CD4-positive, CD25-positive, alpha-beta regulatory T cell (primary cell): ENCODE results near the gene PHC3. TPM values are rescaled to one million over a fixed set of nuclear protein-coding genes. Genes with fewer than 3 reads are reported as not detected.

Experiments used
- ATAC-seq, 2 donors: fragments of 150-1000 bp; cut with Tn5 transposase; one replicate each; pipeline ENCODE4 v1.10.0; 2021; ENCODE audit warnings: low read depth in 2 of 2, moderate number of reproducible peaks in 2 of 2, moderate library complexity in 1 of 2
- DNase-seq, 3 donors: peaks; one replicate each; pipeline versions ENCODE4 v3.0.0 to v3.0.0-alpha.2; 2012 to 2022; ENCODE audit warnings: mixed read lengths in 1 of 3
- H3K27ac ChIP-seq: one replicate; pipeline ENCODE4 v1.7.0; 2013; ENCODE audit warnings: mild to moderate bottlenecking, low read length; ENCODE audit not compliant: insufficient read depth, poor library complexity, severe bottlenecking
- H3K27me3 ChIP-seq: one replicate; pipeline ENCODE4 v1.7.0; 2013; ENCODE audit warnings: low read length; ENCODE audit not compliant: control insufficient read depth, insufficient read depth
- H3K36me3 ChIP-seq: one replicate; pipeline ENCODE4 v1.7.0; 2013; ENCODE audit warnings: mild to moderate bottlenecking, low read length, moderate library complexity; ENCODE audit not compliant: control insufficient read depth, insufficient read depth
- H3K4me1 ChIP-seq: 2 replicates; pipeline ENCODE4 v1.7.0; 2013; ENCODE audit warnings: mild to moderate bottlenecking, low read length; ENCODE audit not compliant: insufficient read depth, control insufficient read depth, poor library complexity, severe bottlenecking
- H3K4me3 ChIP-seq: one replicate; pipeline ENCODE4 v1.7.0; 2013; ENCODE audit warnings: low read depth, mild to moderate bottlenecking, low read length, moderate library complexity
- H3K9me3 ChIP-seq, 2 experiments: 1 replicate in 1 of 2; 2 replicates in 1 of 2; pipeline ENCODE4 v1.7.0; 2013; ENCODE audit warnings: low read length in 2 of 2, mild to moderate bottlenecking in 1 of 2, moderate library complexity in 1 of 2; ENCODE audit not compliant: control insufficient read depth in 2 of 2
- H3K27ac Mint-ChIP-seq, 3 donors: one replicate each; pipeline ENCODE4 v1.8.0; 2020 to 2022; ENCODE audit warnings: mild to moderate bottlenecking in 3 of 3, mixed read lengths in 3 of 3, moderate library complexity in 2 of 3
- H3K27me3 Mint-ChIP-seq: one replicate; pipeline ENCODE4 v1.8.0; 2022; ENCODE audit warnings: mild to moderate bottlenecking, mixed read lengths
- H3K36me3 Mint-ChIP-seq: one replicate; pipeline ENCODE4 v1.8.0; 2020; ENCODE audit warnings: mixed read lengths
- H3K4me1 Mint-ChIP-seq, 4 donors: one replicate each; pipeline ENCODE4 v1.8.0; 2020 to 2022; ENCODE audit warnings: mixed read lengths in 4 of 4, mild to moderate bottlenecking in 1 of 4
- H3K4me3 Mint-ChIP-seq, 4 donors: one replicate each; pipeline ENCODE4 v1.8.0; 2020 to 2022; ENCODE audit warnings: mild to moderate bottlenecking in 4 of 4, mixed read lengths in 4 of 4, moderate library complexity in 3 of 4
- H3K9me3 Mint-ChIP-seq, 7 donors: one replicate each; pipeline ENCODE4 v1.8.0; 2020 to 2022; ENCODE audit warnings: mixed read lengths in 7 of 7, mild to moderate bottlenecking in 3 of 7, moderate library complexity in 2 of 7
- polyA plus RNA-seq, 4 donors: library from polyadenylated mRNA; unstranded; fragments of 300-500 nt; fragmentation: Illumina TruSeq; gene quantifications; one replicate each; pipeline ENCODE4 v1.2.3, GENCODE V29; 2021
- total RNA-seq: library from RNA; stranded (reverse); gene quantifications from one replicate; pipeline ENCODE4 v1.2.3, GENCODE V29; 2022

The PHC3 gene
- total and polyA plus RNA-seq, 5 donors from 2014 or later, result 38.5 to 177 (median 42.7) TPM

DNA sequence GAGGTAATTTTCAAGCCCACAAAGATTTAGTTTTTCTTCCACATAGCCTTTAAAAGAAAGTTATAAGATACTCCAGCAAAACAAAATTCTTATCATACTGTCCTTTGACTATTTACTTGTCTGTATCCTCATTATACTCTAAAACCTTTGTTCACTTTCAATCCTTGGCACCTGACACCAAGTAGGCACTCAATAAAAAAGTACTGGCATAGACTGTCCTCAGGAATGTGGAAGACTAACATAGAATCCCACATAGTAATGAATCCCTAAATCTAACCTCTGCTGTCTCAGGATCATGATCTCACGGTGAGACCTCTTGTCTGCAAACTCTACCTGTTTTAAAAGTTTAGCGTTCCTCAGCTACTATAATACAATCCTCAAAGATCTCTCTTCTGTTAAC, 21.6 kb downstream of the PHC3 start:
- H3K27ac ChIP-seq, result no peak overlapping the region
- peak overlapping the region; percentile 7 to 58 (median 46) for H3K4me3 Mint-ChIP-seq

DNA sequence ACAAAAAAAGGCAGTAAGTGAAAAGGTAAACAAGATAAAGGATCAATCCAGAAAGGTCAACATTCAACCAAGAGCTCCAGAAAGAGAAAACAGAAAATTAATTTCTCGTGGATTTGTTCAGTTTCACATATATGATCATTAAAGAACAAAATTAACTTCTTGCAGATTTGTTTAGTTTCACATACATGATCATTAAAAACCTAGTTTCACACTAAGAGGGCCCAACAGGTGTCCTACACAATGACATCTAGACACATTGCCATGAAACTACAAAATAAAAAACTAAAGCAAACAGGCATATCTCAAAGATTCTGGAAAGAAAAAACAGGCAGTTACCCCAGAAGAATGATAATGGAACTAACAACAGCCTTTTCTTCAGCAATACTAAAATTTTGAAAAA, 22.1 kb downstream of the PHC3 start:
- Histone ChIP-seq H3K27me3 (no peaks in the 10 kb centered on the region), H3K9me3 (no peaks in the 10 kb centered on the region), H3K27ac (no peak overlapping the region), H3K4me3 (peak overlapping the region; percentile 41), H3K4me1 (peaks cover 64% of the 10 kb centered on the region), H3K36me3 (peaks cover 47% of the 10 kb centered on the region)
- ATAC-seq (no peak), DNase-seq (no peak)
- H3K4me3 Mint-ChIP-seq, result peak overlapping the region; percentile 7 to 49 (median 24)
- H3K27ac Mint-ChIP-seq, result peak overlapping the region; percentile 56 to 78 (median 77)
- H3K4me1 Mint-ChIP-seq, result peaks cover 47 to 83% (median 65%) of the 10 kb centered on the region in 4 donors
- H3K9me3 Mint-ChIP-seq, result no peaks in the 10 kb centered on the region
- peaks cover 46% of the 10 kb centered on the region for H3K36me3 Mint-ChIP-seq
- no peaks in the 10 kb centered on the region for H3K27me3 Mint-ChIP-seq

More for the DNA sequence above, 21.6 kb downstream of the PHC3 start:
- Histone ChIP-seq H3K4me1 (peaks cover 64% of the 10 kb centered on the region), H3K27me3 (no peaks in the 10 kb centered on the region), H3K9me3 (no peaks in the 10 kb centered on the region), H3K36me3 (peaks cover 51% of the 10 kb centered on the region), H3K4me3 (peak overlapping the region; percentile 41)
- Mint-ChIP-seq H3K4me1 (peaks cover 47 to 83% (median 65%) of the 10 kb centered on the region in 4 donors), H3K36me3 (peaks cover 48% of the 10 kb centered on the region), H3K9me3 (no peaks in the 10 kb centered on the region), H3K27ac (peak overlapping the region; percentile 22 to 78 (median 68)), H3K27me3 (no peaks in the 10 kb centered on the region)
- ATAC-seq, result no peak
- no peak for DNase-seq

DNA sequence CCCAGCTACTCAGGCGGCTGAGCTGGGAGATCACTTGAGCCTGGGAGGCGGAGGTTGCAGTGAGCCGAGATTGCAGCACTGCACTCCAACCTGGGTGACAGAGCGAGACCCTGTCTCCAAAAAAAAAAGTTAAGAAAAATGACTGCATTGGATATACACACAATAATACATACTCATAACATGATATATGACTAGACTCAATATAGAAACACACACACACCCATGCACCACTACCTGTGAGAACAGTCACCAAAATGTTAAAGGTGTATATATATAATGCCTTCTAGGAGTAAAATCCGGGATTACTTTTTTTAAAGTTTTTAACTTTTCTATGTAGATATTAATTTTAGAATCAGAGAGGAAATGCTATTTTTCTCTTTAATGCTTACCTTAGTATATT, 25.9 kb downstream of the PHC3 start:
- no peaks in the 10 kb centered on the region for H3K9me3 ChIP-seq
- peak overlapping the region; percentile 95 to 96 (median 96) for H3K27ac Mint-ChIP-seq
- peaks cover 0 to 2% (median 0%) of the 10 kb centered on the region in 7 donors for H3K9me3 Mint-ChIP-seq
- H3K4me1 ChIP-seq, result peaks cover 61% of the 10 kb centered on the region
- no peak for DNase-seq
- H3K4me3 ChIP-seq, result no peak overlapping the region
- no peaks in the 10 kb centered on the region for H3K27me3 ChIP-seq
- H3K4me1 Mint-ChIP-seq, result peaks cover 29 to 74% (median 59%) of the 10 kb centered on the region in 4 donors
- H3K27ac ChIP-seq, result peak overlapping the region; percentile 61
- peaks cover 17% of the 10 kb centered on the region for H3K36me3 ChIP-seq
- H3K27me3 Mint-ChIP-seq, result no peaks in the 10 kb centered on the region
- no peak for ATAC-seq
- H3K4me3 Mint-ChIP-seq, result peak overlapping the region; percentile 21 to 87 (median 80)
- H3K36me3 Mint-ChIP-seq, result peaks cover 33% of the 10 kb centered on the region

DNA sequence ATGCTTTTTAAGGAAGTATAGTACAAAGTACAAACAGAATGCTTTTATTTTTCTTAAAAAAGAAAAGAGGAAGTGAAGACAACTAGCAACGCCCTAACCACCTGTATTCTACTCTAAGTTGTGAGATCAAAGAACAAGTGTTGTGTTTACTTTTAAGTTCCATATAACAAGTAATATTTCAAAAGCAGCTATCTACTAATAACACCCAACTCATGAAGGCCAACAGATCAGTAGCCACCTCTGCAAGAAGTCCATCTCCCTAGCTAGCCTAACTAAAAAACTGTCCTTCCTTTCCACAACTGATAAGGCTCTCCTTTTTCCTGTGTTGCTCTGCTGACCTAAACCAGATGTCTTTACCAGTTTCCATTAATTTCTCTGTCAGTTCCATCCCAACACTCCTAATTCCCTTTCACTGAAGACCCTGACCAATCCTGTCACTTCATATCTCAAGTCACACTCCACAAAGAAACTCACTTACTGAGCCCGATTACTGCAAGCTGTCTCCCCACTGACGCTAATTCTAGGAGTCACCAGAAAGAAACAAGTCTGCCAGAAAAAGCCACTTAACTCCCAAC, 26.9 kb downstream of the PHC3 start:
- peaks cover 20 to 71% (median 53%) of the 10 kb centered on the region in 4 donors for H3K4me1 Mint-ChIP-seq

DNA sequence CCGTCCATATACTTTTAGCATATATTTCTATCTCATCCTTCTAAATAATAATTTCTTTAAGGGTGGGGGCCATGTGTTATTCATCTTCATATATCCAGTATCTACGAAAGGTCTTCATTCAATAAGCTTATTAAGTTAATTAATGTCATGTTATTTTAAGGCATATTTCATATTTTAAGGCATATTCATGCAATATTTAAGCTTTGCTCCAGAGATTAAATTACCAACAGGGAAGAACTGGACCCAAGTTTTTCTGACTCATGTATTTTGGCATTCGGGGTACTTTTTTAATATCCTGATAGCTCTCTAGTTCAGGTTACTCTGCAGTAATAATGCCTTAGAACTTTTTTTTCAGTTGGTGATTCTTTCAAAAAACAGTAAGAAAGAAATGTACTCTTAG, 27.4 kb downstream of the PHC3 start:
- no peaks in the 10 kb centered on the region for H3K27me3 Mint-ChIP-seq
- H3K4me1 ChIP-seq, result peaks cover 52% of the 10 kb centered on the region
- peak overlapping the region; percentile 95 to 96 (median 96) for H3K27ac Mint-ChIP-seq
- peaks cover 0 to 2% (median 0%) of the 10 kb centered on the region in 7 donors for H3K9me3 Mint-ChIP-seq
- H3K4me1 Mint-ChIP-seq, result peaks cover 17 to 70% (median 49%) of the 10 kb centered on the region in 4 donors
- peaks cover 17% of the 10 kb centered on the region for H3K36me3 ChIP-seq
- H3K4me3 ChIP-seq, result peak overlapping the region; percentile 60
- peak overlapping the region; percentile 79 to 87 (median 82) for H3K4me3 Mint-ChIP-seq
- peak overlapping the region; percentile 61 for H3K27ac ChIP-seq
- DNase-seq (no peak), ATAC-seq (no peak)
- H3K9me3 ChIP-seq, result no peaks in the 10 kb centered on the region
- H3K27me3 ChIP-seq, result no peaks in the 10 kb centered on the region
- H3K36me3 Mint-ChIP-seq, result peaks cover 30% of the 10 kb centered on the region

More for the DNA sequence above, 26.9 kb downstream of the PHC3 start:
- ATAC-seq (peak; percentile 76 to 82), DNase-seq (peak in 2 of 3 donors; percentile 31 to 70)
- Mint-ChIP-seq H3K27me3 (no peaks in the 10 kb centered on the region), H3K27ac (peak overlapping the region; percentile 95 to 96 (median 96)), H3K9me3 (peaks cover 0 to 2% (median 0%) of the 10 kb centered on the region in 7 donors), H3K4me3 (peak overlapping the region; percentile 79 to 87 (median 82)), H3K36me3 (peaks cover 33% of the 10 kb centered on the region)
- H3K27me3 ChIP-seq, result no peaks in the 10 kb centered on the region
- H3K27ac ChIP-seq, result peak overlapping the region; percentile 61
- H3K36me3 ChIP-seq, result peaks cover 13% of the 10 kb centered on the region
- H3K9me3 ChIP-seq, result no peaks in the 10 kb centered on the region
- H3K4me1 ChIP-seq, result peaks cover 55% of the 10 kb centered on the region
- peak overlapping the region; percentile 60 for H3K4me3 ChIP-seq

DNA sequence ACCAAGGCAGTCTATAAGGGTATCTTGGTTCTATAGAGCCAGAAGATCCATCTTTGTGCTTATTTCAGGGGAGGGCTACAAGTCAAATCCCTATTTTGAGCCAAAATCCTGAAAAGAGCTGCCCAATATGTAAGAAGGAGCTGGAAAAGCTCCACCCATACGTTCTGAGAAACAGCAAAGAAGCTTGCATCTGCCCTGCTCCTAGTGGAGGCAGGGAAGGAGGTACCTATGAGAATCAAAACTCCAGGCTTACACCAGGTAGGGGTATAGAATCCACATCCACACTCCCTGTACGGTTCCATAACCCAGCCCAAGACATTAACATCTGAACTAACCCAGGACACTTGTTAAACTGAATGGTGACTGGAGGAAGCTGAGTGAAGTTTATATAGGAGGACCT, 30.0 kb downstream of the PHC3 start:
- Mint-ChIP-seq H3K27ac (peak overlapping the region in 1 of 3 donors; percentile 42), H3K4me3 (peak overlapping the region in 1 of 4 donors; percentile 61), H3K4me1 (peaks cover 21 to 69% (median 42%) of the 10 kb centered on the region in 4 donors), H3K27me3 (no peaks in the 10 kb centered on the region), H3K36me3 (peaks cover 26% of the 10 kb centered on the region), H3K9me3 (peaks cover 0 to 2% (median 0%) of the 10 kb centered on the region in 7 donors)
- Histone ChIP-seq H3K4me3 (peak overlapping the region; percentile 8), H3K36me3 (peaks cover 19% of the 10 kb centered on the region), H3K4me1 (peaks cover 47% of the 10 kb centered on the region), H3K27ac (no peak overlapping the region), H3K9me3 (no peaks in the 10 kb centered on the region), H3K27me3 (no peaks in the 10 kb centered on the region)
- ATAC-seq, result no peak
- no peak for DNase-seq

DNA sequence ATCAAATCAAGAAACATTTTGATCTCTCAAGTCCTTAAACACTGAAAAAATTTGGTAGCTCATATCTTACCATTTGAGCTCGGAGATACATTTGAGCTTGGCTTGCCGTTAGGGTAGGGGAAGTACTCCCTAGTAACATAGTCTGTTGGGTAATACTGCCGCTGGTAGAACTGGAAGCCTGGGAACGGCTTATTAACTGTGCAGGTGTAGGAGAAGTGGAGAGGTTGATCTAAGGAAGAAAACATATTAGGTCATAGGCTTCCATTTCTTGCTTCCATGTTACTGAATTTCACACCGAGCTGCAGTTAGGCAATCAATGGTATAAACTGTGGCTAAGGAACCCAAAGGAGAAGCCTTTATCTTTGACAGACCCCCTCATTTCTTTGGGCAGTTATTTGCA, 32.5 kb downstream of the PHC3 start:
- Histone ChIP-seq H3K36me3 (peaks cover 27% of the 10 kb centered on the region), H3K27ac (no peak overlapping the region), H3K4me1 (peaks cover 30% of the 10 kb centered on the region), H3K27me3 (no peaks in the 10 kb centered on the region), H3K9me3 (no peaks in the 10 kb centered on the region), H3K4me3 (no peak overlapping the region)
- H3K27ac Mint-ChIP-seq, result no peak overlapping the region
- H3K4me3 Mint-ChIP-seq, result no peak overlapping the region
- ATAC-seq (no peak), DNase-seq (no peak)
- peaks cover 0 to 2% (median 0%) of the 10 kb centered on the region in 7 donors for H3K9me3 Mint-ChIP-seq
- no peaks in the 10 kb centered on the region for H3K27me3 Mint-ChIP-seq
- peaks cover 35% of the 10 kb centered on the region for H3K36me3 Mint-ChIP-seq
- H3K4me1 Mint-ChIP-seq, result peaks cover 16 to 68% (median 31%) of the 10 kb centered on the region in 4 donors

DNA sequence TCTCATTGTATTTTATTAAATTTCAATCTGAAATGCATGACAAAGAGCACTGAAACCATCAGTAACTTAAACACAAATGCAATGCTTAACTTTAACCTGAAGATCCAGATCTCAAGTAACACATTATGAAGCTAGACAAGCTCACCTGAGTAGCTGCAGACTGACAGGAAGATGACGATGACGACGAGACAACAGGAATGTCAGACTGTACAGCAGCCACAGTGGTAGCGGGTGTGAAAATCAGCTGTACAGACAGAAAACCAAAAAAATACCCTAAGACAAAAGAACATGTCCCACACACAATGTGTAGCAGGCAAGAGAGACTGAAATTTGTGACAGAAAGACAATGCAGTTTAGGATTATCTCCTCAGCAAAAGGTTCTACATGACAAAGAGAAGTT, 36.3 kb downstream of the PHC3 start:
- no peaks in the 10 kb centered on the region for H3K9me3 ChIP-seq
- peaks cover 48% of the 10 kb centered on the region for H3K36me3 ChIP-seq
- no peak overlapping the region for H3K4me3 ChIP-seq
- Mint-ChIP-seq H3K27ac (peak overlapping the region in 1 of 3 donors; percentile 82), H3K36me3 (peaks cover 28% of the 10 kb centered on the region), H3K9me3 (no peaks in the 10 kb centered on the region), H3K4me1 (peaks cover 10 to 66% (median 25%) of the 10 kb centered on the region in 4 donors), H3K27me3 (no peaks in the 10 kb centered on the region), H3K4me3 (no peak overlapping the region)
- H3K27me3 ChIP-seq, result no peaks in the 10 kb centered on the region
- ATAC-seq, result no peak
- DNase-seq, result no peak
- H3K27ac ChIP-seq, result no peak overlapping the region
- H3K4me1 ChIP-seq, result peaks cover 9% of the 10 kb centered on the region
